Measurements from ENCODE around the gene FOXP4. TPM values are rescaled to one million over a fixed set of nuclear protein-coding genes. Genes with fewer than 3 reads are reported as not detected.
A peak's percentile ranks its signal among the peaks of the same experiment; 100 is the strongest.

FOXP4 gene
- total RNA-seq, 1 experiment from 2014 or later = 2.7 TPM

DNA sequence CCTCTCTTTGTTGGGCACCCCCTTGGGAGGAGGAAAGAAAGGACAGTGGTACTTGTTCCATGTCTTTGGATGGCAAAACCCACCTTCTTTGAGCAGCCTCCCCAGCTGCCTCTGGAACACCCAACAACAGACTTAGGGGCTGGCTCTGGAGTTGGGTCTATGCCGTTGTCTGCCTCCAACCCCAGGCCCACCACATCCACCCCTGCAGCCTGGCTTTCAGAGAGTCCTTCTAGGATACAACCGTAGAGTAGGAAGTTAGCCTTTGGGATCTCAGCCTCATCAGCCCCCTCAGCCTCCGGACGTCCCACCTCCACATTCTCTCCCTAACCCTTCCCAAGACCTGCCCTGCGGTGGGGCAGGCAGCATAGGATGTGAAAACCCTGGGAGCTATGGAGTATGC lies 36.4 kb downstream of the FOXP4 start:
- no peak for DNase-seq (ENCODE audit: low spot score)

DNA sequence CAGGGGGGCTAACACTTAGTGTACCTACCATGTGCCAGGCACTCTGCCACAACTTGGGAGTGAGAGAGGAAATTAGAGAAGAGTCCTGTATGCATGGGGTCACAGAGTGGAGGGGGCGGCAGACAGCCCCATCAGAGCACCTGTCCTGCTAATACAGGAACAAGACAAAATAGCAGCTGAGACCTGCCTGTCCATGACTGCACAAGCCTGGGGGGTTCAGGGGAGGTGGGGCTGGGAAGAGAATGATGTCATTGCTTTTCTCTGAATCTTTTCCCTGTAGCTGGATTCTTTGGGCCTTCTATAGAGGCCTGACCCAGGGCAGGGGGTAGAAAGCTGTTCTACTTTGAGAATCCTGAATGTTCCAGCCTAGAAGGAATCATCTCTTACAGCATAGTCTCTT lies 37.4 kb downstream of the FOXP4 start:
- DNase-seq (ENCODE audit: low spot score) = no peak

DNA sequence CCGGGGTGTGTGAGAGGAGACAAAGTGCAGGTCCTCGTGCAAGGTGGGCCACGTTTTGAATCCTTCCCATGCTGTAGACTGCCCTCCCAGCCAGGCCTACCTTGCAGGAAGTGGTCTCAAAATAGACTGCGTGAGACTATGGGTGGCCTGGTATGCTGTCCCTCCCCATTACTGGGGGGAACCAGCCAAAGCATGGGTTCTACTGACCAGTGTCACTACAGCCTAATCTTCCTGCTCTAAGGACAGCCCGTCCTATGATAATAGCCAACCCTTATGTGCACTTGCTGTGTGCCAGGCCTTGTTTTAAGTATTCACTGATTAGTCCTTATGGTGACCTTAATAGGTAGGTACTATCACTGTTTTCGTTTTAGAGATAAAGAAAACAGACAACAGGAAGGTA lies 38.0 kb downstream of the FOXP4 start:
- no peak for DNase-seq (ENCODE audit: low spot score)

DNA sequence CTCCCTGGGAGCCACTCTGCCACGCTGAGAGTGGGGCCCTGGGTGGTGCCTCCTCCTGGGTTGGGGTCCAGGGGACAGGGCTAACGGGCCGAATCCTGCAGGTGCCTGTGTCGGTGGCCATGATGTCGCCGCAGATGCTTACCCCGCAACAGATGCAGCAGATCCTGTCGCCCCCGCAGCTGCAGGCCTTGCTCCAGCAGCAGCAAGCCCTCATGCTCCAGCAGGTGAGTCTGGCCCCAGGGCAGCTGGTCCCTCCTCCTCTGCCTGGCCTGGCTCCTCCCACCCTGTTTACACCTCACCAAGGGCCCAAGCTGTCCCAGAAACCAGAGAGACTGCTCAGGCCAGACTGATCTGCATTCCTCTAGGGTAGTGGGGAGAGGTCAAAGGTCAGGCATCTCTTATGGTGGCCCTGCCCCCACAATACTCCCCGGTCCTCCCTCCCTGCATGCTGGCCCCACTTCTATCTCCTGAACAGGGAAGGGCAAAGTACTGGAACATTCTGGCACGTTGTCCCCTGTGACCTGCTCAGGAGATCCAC lies 38.6 kb downstream of the FOXP4 start:
- DNase-seq (ENCODE audit: low spot score) = no peak

DNA sequence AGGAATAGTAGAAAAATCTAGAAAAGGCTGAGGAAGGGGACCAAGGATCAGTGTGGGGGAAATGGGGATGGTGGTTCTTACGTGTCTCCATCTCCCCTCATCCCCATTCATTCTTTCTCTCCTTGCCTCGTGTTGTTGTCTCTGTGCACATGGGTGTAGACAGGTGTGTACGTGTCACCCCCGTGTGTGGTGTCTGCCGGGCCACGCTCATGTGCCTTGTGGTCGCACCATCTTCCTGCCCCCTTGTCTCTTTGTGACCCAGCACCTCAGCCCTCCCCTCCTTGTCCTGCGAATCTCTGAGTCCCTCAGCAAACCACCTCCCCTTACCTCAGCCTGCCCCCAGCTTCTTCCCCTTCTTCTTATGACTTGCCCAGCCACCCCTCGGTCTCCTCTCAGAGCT lies 39.4 kb downstream of the FOXP4 start:
- no peak for DNase-seq (ENCODE audit: low spot score)

DNA sequence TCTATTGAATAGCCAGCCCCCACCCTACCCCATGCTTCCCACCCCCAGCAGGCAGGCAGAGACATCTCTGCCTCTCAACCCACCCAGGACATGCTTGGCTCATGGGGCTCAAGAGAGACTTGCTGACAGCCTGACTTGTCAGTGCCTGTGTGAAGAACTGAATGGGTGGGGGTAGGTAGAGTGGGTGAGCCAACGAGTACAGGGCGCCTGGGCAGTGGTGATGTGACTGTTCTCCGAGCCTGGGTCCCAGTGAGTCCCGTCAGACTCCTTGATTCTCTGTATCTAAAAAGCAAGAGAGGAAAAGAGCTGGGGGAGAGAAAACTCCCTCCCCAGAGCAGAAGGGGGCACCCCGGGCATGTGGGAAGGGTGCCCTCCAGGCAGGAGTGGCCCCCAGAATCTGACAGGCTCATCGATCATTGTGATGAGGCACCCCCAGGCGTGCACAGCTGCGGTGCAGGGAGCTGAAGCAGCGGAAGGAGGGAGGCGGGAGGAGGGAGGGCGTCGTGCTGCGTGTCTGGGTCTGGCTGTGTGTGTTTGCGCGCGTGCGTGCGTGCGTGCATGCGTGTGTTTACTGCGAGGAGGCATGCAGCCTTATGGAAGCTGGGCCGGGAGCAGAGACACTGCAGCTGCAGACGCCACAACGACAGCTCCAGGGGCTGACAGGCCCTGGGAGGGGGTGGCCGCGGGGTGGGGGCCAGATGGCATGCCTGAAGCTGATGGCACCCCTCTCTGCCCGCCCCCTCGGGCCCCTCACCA lies 40.2 kb downstream of the FOXP4 start:
- no peak for DNase-seq (ENCODE audit: low spot score)

DNA sequence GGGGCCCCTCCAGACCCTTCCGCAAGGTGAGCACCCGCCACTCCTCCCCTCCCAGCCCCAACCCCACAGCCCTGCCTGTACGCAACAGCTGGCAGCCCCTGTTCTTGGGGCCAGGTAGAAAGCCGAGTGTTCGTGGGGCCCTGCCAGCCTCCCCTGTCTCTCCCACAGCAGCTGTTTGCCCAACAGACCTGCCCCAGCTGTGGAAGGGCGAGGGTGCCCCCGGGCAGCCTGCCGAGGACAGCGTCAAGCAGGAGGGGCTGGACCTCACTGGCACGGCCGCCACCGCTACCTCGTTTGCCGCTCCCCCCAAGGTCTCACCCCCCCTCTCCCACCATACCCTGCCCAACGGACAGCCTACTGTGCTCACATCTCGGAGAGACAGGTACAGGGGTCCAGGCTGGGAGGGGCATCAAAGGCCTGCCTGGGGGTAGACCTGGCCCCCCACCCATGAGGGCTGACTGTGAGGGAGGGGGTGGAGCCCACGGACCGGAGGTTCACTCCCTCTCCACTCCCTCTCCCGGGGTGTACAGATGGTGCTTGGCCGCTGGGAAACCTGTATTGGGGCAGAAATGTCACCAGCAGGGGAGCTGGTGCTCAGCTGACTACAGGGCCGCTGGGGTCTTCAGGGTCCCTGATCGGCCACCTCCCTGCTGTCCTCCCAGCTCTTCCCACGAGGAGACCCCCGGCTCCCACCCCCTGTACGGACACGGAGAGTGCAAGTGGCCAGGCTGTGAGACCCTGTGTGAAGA lies 41.1 kb downstream of the FOXP4 start:
- no peak for DNase-seq (ENCODE audit: low spot score)

DNA sequence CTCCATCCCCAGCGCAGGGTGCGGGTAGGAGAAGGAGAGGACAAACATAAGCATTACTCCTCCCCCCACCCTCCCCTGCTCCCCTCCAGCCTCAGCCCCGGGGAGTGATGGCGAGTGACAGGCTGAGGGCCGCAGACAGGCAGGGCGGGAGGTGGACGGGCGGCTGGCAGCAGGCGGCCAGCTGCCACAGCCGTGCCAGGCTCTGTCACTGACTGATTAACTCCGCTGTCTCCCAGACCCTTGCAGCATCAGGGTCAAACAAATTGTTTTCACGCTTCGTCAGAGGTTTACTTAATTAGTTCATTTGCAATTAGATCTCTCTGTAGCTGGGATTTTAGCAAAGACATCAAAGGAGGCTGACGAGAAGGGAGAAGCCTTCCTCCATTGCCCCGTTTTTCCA lies 41.9 kb downstream of the FOXP4 start:
- no peak for DNase-seq (ENCODE audit: low spot score)

DNA sequence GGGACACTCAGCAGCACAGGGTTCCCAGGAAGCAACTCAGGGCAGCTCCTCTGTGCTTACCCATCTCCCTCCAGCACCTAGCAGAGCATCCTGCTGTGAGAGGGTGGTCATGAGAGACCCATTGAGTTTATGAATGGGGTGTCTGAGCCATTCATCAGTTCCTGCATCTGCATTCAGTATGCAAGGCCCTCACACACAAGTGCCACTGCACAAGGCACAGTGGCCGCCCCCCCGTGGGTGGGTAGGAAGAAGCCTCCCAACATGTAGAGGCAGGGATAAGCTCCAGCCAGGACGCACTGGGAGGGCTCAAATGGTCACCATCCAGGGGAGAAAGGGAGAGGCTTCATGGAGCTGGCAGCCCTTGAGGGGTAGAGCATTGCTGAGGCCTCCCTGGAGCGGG lies 43.0 kb downstream of the FOXP4 start:
- no peak for DNase-seq (ENCODE audit: low spot score)

DNA sequence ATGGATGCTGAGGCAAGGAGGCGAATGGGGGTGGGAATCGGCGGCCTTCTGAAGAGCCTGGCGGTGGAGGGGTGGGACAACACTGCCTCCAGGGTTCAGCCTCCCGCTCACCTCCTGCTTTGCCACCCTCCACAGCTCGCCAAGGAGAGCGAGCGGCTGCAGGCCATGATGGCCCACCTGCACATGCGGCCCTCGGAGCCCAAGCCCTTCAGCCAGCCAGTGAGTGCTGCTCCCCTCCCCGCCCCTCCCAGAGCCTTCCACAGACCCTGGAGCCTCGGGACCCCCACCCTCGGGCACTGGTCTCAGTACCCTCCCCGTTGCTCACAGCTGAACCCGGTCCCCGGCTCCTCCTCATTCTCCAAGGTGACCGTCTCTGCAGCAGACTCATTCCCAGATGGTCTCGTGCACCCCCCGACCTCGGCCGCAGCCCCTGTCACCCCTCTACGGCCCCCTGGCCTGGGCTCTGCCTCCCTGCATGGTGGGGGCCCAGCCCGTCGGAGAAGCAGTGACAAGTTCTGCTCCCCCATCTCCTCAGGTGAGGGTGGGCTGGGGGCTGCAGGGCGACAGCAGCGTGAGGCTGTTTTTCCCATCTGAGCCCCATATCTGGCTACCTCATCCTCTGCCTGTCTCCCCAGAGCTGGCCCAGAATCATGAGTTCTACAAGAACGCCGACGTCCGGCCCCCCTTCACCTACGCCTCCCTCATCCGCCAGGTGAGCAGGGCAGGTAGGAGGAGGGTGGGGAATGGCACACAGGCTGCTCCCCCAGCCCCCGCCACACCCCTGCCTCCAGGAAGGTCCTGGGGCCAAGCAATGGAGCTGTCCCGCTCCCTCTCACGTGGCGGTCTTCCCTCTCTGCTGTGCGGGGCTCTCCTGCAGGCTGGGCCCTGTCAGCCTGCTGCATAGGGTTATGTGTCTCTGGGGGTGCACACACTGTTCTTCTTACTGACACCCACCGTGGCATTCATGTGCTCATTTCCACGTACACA lies 43.7 kb downstream of the FOXP4 start:
- no peak for DNase-seq (ENCODE audit: low spot score)

DNA sequence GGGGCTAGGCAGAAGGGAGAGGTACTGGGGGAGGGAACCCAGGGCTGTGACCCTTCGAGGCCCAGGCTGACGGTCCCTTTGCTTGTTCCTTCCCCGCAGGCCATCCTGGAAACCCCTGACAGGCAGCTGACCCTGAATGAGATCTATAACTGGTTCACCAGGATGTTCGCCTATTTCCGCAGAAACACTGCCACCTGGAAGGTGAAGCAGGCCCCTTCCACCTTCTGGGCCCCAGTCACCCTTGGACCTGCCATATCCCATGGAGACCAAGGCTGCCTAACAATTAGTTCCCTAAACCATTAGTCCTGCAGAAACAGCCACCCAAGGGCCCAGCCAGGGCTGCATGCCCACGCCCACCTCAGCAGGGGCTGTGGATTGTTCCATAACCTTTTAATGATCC lies 44.9 kb downstream of the FOXP4 start:
- no peak for DNase-seq (ENCODE audit: low spot score)

DNA sequence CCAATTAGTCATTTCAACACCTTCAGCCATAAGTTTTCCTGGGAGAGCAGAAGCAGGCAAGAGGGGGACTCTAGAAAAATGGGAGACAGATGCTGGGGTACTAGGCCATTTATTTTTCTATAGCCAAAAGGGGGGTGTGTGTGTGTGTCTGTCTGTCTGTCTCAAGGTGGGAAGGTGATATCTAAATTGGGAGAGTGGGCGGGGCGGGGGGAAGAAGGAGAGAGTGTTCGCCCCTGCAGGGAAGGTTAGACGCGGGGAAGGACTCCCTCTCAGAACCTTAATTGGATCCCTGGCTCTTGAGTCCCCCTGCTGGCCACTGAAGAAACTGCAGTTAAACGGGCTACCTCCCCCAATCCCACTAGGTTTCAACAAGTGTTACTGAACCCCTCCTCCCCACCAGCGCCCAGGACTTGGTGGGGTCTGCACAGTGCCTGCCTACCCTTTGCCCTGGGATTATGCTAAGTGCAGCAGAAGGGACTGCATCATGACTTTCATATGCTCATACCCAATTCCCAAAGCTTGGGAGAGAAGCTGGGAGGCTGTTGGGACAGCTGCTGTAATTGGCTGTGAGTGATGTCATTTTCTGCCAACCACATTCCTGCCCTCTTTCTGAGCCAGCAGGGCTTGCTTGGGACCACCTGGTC lies 45.8 kb downstream of the FOXP4 start:
- peak; percentile 39 for DNase-seq (ENCODE audit: low spot score)

DNA sequence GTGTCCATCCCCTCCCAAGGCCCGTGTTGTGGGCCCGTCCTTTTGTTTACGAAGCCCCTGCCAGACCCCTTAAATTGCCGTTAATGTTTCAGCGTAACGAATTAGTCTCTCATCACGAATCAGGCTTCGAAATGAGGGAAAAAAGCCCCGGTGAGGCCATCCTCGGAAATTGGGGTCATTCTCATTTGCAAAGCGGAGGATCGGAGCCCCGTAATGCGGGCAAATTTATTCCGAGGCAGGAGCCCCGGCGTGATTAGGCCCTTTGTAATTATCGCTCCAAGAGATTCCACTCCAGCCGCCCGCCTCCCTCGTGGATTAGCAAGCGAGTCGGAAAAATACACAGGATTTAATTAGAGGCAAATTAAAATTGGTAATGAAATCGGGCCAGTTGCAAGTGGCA lies 47.2 kb downstream of the FOXP4 start:
- DNase-seq (ENCODE audit: low spot score) = no peak

DNA sequence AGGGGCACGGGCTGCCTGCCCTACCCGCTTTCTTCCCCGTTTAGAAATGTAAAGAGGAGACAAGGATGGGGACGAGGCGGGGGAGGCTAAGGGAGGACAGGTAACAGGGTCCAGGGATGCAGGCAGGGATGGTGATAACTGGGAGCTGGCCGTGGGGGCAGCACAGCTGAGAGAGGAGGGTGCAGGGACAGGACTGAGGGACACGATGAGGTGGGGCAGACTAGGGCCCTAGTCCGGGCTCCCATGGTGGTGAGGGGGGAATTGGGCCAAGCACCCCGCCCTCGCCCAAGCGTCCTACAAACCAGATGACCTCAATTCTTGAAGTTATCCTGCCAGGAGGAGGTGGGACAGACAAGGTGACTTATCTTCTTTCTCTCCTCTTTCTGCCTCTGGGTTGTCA lies 47.7 kb downstream of the FOXP4 start:
- no peak for DNase-seq (ENCODE audit: low spot score)

DNA sequence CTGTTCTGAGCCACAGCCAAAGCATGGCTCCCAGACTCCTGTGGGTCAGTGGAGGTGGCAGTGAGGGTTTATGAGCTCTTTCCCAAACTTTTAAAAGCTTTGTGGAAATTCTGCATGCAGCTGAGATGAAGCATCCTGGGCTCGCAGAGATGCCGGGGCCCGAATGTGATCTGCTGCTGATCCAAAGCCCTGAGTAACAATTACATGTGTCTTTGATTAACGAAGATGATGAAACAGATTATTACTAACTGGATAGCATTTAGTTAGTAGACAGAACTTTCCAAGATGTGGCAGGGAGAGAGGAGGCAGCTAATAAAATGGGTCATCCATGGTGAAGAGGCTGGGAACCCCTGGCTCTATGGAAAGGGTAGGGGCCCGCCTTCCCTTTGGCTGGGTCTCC lies 48.1 kb downstream of the FOXP4 start:
- no peak for DNase-seq (ENCODE audit: low spot score)

DNA sequence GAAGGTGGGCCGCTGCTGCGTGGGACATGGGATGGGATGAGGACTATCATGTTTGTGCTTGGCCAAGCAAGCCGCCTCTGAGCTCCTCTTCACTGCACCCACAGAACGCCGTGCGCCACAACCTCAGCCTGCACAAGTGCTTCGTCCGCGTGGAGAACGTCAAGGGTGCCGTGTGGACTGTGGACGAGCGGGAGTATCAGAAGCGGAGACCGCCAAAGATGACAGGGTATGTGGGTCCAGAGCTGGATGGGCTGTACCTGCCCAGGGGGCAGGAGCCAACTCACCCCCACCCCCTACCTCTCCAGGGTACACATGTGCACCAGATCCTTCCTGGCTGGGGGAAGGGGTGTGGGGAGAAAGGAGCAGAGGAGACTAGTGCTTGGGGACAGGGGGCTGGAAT lies 48.6 kb downstream of the FOXP4 start:
- DNase-seq (ENCODE audit: low spot score) = no peak

DNA sequence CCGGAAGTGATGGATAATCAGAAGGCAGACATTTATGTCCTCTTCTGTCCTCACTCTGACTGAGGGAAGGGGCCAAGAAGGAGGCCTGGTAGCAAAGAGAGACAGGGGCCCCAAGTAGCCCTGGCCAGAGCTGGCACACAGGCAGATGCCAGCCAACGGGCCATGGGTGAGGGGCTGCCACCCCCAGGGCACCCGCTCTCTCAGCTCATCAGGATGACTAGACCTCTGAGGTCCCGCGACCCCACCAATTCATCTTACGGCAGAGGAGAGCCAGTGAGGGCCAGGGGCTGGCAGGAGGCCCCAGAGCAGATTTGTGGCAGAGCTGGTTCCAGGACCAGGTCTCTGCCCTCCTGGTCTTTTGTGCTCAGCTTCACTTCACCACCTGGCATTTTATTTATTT lies 49.0 kb downstream of the FOXP4 start:
- DNase-seq (ENCODE audit: low spot score) = no peak

DNA sequence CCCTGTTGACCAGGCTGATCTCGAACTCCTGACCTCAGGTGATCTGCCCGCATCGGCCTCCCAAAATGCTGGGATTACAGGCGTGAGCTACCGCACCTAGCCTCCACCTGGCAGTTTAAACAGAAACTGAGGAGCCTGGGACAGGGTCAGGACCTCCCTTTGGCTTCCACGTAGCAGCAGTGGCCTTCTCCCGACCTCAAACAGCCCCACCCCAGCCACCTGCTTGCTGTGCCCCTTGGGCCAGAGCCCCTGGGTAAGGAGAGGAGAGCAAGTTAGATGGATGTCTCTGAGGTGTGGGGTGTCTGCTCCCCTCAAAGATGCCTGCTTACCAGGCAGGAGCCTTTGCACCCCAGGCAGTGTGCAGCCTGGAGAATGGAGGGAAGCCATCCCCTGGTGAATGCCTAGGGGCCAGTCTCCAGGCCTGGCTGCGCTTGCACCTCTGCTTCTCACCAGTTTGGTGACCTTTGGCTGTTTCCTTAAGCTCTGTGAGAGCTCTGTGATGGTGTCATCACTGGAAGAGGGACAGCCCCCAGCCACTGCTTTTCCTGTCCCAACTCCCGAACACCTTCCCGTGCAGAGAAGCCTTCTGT lies 50.0 kb downstream of the FOXP4 start:
- DNase-seq (ENCODE audit: low spot score) = no peak

DNA sequence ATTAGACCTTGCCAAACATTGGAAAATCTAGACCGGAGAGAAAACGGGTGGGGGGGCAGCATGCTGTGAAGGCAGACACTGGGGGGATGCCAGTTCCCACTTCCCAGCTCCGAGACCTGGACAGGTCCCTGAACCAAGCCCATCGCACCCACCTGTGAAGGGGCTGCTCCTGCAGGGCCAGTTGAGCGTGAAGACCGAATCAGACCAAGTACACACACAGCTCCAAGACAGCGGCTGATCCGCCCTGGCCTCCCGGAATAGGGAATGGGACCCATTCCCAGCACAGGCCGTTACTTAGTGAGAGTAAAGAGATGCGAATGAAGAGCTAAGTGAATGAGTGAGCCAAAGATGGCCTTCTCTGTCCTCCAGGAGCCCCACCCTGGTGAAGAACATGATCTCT lies 50.6 kb downstream of the FOXP4 start:
- DNase-seq (ENCODE audit: low spot score) = no peak

DNA sequence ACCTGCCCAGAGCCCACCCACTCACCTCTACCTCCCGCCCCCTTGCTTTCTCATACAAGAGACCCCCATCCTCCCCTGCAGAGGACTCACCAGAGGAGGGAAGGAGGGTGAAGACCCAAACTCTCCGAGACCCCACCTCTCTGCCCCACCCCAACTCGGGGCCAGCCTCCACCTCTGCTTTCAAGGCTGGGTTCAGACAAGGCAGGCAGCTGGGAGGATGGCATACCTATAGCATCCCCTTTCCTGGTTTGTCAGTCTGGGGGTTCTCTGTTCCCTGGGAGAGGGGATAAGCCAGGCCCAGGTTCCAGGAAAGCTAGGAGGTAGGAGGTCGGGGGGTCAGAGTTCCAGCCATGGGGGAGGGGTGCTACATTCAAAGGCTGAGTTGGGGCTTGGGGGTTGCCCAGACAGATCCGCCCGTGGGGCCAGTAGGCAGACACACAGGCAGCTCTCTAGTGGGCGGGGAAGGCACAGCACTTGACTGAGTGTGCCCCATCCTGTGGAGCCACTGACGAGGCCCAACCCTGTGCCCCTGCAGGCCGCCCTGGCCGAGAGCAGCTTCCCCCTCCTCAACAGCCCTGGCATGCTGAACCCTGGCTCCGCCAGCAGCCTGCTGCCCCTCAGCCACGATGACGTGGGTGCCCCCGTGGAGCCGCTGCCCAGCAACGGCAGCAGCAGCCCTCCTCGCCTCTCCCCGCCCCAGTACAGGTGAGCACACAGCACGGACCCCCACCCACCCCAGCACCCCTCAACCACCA lies 51.2 kb downstream of the FOXP4 start:
- no peak for DNase-seq (ENCODE audit: low spot score)

DNA sequence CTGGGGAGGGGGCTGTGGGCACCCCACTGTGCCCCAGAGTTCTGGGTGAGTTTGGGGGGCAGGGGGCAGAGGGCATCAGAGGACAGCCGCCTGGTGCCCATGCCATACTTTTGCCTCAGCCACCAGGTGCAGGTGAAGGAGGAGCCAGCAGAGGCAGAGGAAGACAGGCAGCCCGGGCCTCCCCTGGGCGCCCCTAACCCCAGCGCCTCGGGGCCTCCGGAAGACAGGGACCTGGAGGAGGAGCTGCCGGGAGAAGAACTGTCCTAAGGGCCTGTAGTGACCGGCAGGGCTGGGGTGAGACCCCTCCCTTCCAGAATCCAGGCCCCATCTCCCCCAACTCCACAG lies 52.5 kb downstream of the FOXP4 start:
- DNase-seq (ENCODE audit: low spot score) = no peak

Data from H4 (cell line).